AG10803 (cell line): Measurements from ENCODE around the gene PWWP2B.

Experiments
- DNase-seq: peaks from one replicate; pipeline ENCODE4 v3.0.0; 2010; ENCODE audit warnings: low read depth
- H3K4me3 ChIP-seq: 2 replicates; pipeline ENCODE4 v1.5.1; 2011; ENCODE audit warnings: mild to moderate bottlenecking, low read length, control low read depth
- CTCF ChIP-seq: conservative IDR thresholded peaks from 2 replicates; pipeline ENCODE4 v1.5.1; 2011; ENCODE audit warnings: mild to moderate bottlenecking, low read length, control low read depth, inconsistent platforms

Gene PWWP2B

GRCh38 chr10:132422903-132423825, 26.2 kb downstream of the PWWP2B start:
- peak; percentile 55 for DNase-seq
- no peak for TF ChIP-seq CTCF
- H3K4me3 ChIP-seq = no peak overlapping the region

GRCh38 chr10:132423966-132424861, 27.2 kb downstream of the PWWP2B start:
- H3K4me3 ChIP-seq = no peak overlapping the region
- no peak for DNase-seq
- no peak for TF ChIP-seq CTCF

- no peak overlapping the region for H3K4me3 ChIP-seq
- no peak for TF ChIP-seq CTCF
- DNase-seq = no peak
Measured at GRCh38 chr10:132425029-132425756, 28.2 kb downstream of the PWWP2B start.

GRCh38 chr10:132425757-132426155, 28.8 kb downstream of the PWWP2B start:
- no peak for TF ChIP-seq CTCF
- no peak for DNase-seq
- no peak overlapping the region for H3K4me3 ChIP-seq

- TF ChIP-seq CTCF = no peak
- H3K4me3 ChIP-seq = no peak overlapping the region
- DNase-seq = no peak
Measured at GRCh38 chr10:132427006-132427771, 30.2 kb downstream of the PWWP2B start.

- no peak overlapping the region for H3K4me3 ChIP-seq
- TF ChIP-seq CTCF = no peak
Measured at GRCh38 chr10:132427939-132428367, 31.0 kb downstream of the PWWP2B start.

More at GRCh38 chr10:132427939-132428367, 31.0 kb downstream of the PWWP2B start:
- DNase-seq = no peak
